Brain microvascular endothelial cell (primary cell): ENCODE measurements around the gene OR6V1.

Experiments used
- DNase-seq: peaks from one replicate; pipeline ENCODE4 v3.0.0-alpha.2; 2020
- H3K27ac ChIP-seq: fragments of 250-450 bp; sonication (Bioruptor Pico); 2 replicates; pipeline ENCODE4 v1.5.1; 2020; ENCODE audit warnings: mild to moderate bottlenecking, moderate library complexity
- H3K27me3 ChIP-seq: fragments of 250-450 bp; sonication (Bioruptor Pico); replicated peaks from 2 replicates; pipeline ENCODE4 v1.5.1; 2020; ENCODE audit warnings: mild to moderate bottlenecking
- H3K36me3 ChIP-seq: fragments of 250-450 bp; sonication (Bioruptor Pico); replicated peaks from 2 replicates; pipeline ENCODE4 v1.5.1; 2020; ENCODE audit warnings: mild to moderate bottlenecking
- H3K4me3 ChIP-seq: 2 replicates; pipeline ENCODE4 v1.5.1; 2011; ENCODE audit warnings: low read depth, mild to moderate bottlenecking, control low read depth, low read length, moderate library complexity
- CTCF ChIP-seq: IDR thresholded peaks from 2 replicates; pipeline ENCODE4 v1.5.1; 2011; ENCODE audit warnings: low read depth, mild to moderate bottlenecking, moderate library complexity, low read length, control low read depth, inconsistent platforms; ENCODE audit errors: missing control alignments
- in situ Hi-C: cut with HindIII; loops from 2 replicates; pipeline ENCODE4 v1.10.0; 2017; ENCODE audit warnings: low sequenced_read_pairs, low pct_ligation_motif_present

Gene OR6V1

GRCh38 chr7:143042790-143043271 lies 9.3 kb upstream of the OR6V1 start:
- Histone ChIP-seq H3K27me3 (no peaks in the 10 kb centered on the region), H3K36me3 (no peaks in the 10 kb centered on the region), H3K27ac (peak overlapping the region; percentile 11), H3K4me3 (no peak overlapping the region)
- in situ Hi-C loops, result no loop called here
- DNase-seq, result no peak
- no peak for TF ChIP-seq CTCF

DNA sequence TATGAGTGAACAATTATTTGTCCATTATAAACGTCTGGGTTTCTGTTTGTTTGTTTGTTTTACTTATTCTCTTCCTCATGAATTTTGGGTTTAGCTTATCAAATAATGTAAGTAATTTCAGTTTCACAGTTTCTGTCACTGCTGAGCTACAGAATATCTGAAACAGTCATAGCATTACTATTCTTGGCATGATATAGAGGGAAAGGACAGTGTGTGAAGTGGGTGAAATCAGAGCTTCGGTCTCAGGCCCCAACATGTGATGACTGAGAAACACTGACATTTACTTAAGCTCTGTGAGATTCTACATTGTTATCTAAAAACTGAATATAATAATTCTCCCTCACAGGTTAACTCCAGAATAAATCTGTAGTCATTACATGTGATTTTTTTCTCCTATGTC lies 8.8 kb upstream of the OR6V1 start:
- Histone ChIP-seq H3K4me3 (no peak overlapping the region), H3K27ac (peak overlapping the region; percentile 11), H3K27me3 (no peaks in the 10 kb centered on the region), H3K36me3 (no peaks in the 10 kb centered on the region)
- in situ Hi-C loops, result no loop called here
- DNase-seq, result peak; percentile 62
- TF ChIP-seq CTCF, result no peak

DNA sequence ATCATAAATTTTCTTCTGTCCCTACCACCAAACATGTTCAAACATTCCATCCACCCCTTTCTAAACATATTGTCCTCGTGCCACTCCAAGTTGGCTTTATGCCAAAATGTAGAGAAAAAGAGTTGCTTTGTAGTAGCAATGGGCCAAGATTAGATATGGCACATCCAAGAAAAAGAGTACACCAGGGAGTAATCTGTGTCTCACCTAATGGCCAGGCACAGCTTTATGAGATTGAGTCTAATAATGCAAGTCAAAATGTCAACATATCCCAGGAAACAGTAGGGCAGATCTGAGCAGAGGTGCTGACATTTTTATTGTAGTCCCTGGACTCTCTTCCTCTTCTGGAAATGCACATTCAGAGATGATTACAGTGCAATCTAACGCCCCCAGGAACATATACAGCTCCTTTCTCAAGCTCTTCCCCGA lies 5.7 kb upstream of the OR6V1 start:
- no peak for DNase-seq
- H3K27ac ChIP-seq, result no peak overlapping the region
- H3K27me3 ChIP-seq, result no peaks in the 10 kb centered on the region
- no peaks in the 10 kb centered on the region for H3K36me3 ChIP-seq
- in situ Hi-C loops, result no loop called here
- no peak overlapping the region for H3K4me3 ChIP-seq
- TF ChIP-seq CTCF, result no peak

DNA sequence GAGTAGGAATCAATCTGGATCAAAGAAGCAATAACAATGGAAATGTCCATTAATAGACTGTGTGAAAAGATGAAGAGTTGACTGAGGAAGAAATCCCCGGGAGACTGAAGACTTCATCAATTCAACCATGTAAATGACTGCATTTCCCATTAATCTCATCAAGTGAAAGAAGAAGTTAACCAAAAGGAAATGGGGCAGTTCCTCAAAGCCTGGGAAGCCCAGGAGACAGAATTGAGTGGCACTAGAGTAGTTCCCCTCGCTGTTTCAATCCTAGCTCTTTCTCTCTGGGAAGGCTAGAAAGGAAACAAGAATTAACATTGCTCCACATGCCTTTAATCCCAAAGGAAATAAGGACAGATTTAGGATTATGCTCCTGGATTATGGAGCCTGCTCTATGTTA lies 4.8 kb upstream of the OR6V1 start:
- Histone ChIP-seq H3K4me3 (no peak overlapping the region), H3K27me3 (no peaks in the 10 kb centered on the region), H3K36me3 (no peaks in the 10 kb centered on the region), H3K27ac (no peak overlapping the region)
- in situ Hi-C loops, result no loop called here
- TF ChIP-seq CTCF, result no peak
- no peak for DNase-seq

GRCh38 chr7:143048827-143049226 lies 3.3 kb upstream of the OR6V1 start:
- H3K27ac ChIP-seq, result no peak overlapping the region
- in situ Hi-C loops, result no loop called here
- no peak for DNase-seq

More at GRCh38 chr7:143048827-143049226, 3.3 kb upstream of the OR6V1 start:
- no peaks in the 10 kb centered on the region for H3K27me3 ChIP-seq
- H3K4me3 ChIP-seq, result no peak overlapping the region
- TF ChIP-seq CTCF, result no peak
- no peaks in the 10 kb centered on the region for H3K36me3 ChIP-seq
